Measurements from ENCODE around the gene ERICH2. TPM values are rescaled to one million over a fixed set of nuclear protein-coding genes. Genes with fewer than 3 reads are reported as not detected.

ERICH2 gene
- total and polyA plus RNA-seq, 2 of the 13 experiments (the other 11 are each of a cell fraction or from before 2014, with no cell fraction given), result not detected

- TF ChIP-seq ZNF687 (CRISPR knock-in tag; IDR thresholded peaks at IDR 0.05) (peak; percentile 6; the same call in 1 of the 2 replicates), HNRNPLL (IDR thresholded peaks at IDR 0.05; ENCODE audit: low read depth, low read length, poor library complexity, severe bottlenecking) (peak; percentile 3), EZH2 (conservative IDR thresholded peaks at IDR 0.05; ENCODE audit: low read depth, low read length) (peak; percentile 77; the same call in 1 of the 2 replicates), ZNF484 (CRISPR knock-in tag; IDR thresholded peaks at IDR 0.05; ENCODE audit: borderline replicate concordance, low read depth) (no peak), ERF (CRISPR knock-in tag; IDR thresholded peaks at IDR 0.05) (no peak), MXD1 (CRISPR knock-in tag; IDR thresholded peaks at IDR 0.05) (no peak), SP1 (IDR thresholded peaks at IDR 0.05) (no peak), SP1 (CRISPR knock-in tag; IDR thresholded peaks at IDR 0.05) (no peak), ZNF12 (CRISPR knock-in tag; IDR thresholded peaks at IDR 0.05) (no peak), CHD2 (IDR thresholded peaks at IDR 0.05; ENCODE audit: low read depth, low read length) (no peak), CSRNP2 (CRISPR knock-in tag; conservative IDR thresholded peaks at IDR 0.05; ENCODE audit: low read depth) (no peak), ZNF18 (CRISPR knock-in tag; IDR thresholded peaks at IDR 0.05; ENCODE audit: insufficient replicate concordance) (peak; percentile 1), ZNF251 (CRISPR knock-in tag; IDR thresholded peaks at IDR 0.05) (no peak), ZNF616 (CRISPR knock-in tag; IDR thresholded peaks at IDR 0.05; ENCODE audit: low read depth) (no peak), CENPX (CRISPR knock-in tag; IDR thresholded peaks at IDR 0.05) (no peak), CBX2 (IDR thresholded peaks at IDR 0.05; ENCODE audit: low read depth, low read length) (peak; percentile 26; the same call in 1 of the 2 replicates), CBX2 (CRISPR knock-in tag; IDR thresholded peaks at IDR 0.05; ENCODE audit: low read depth) (no peak), ZNF605 (CRISPR knock-in tag; IDR thresholded peaks at IDR 0.05) (no peak), ZNF503 (CRISPR knock-in tag; IDR thresholded peaks at IDR 0.05) (no peak), ZNF678 (CRISPR knock-in tag; IDR thresholded peaks at IDR 0.05) (0 out of 2 replicates have a peak, but pooled peaks have one; percentile 4), XRCC5 (optimal IDR thresholded peaks at IDR 0.05; ENCODE audit: low read length) (no peak), ZNF83 (CRISPR knock-in tag; IDR thresholded peaks at IDR 0.05; ENCODE audit: borderline replicate concordance) (no peak)
Observed at GRCh38 chr2:170771421-170771937, 1.3 kb downstream of the ERICH2 start (continued).
